Raji (cell line): Measurements from ENCODE around the gene WDR43.

Experiments used
- POLR2A ChIP-seq: IDR thresholded peaks from 2 replicates; pipeline ENCODE4 v1.6.1; 2011; ENCODE audit warnings: low read depth, low read length, control low read depth; ENCODE audit not compliant: insufficient read depth

The WDR43 gene

DNA sequence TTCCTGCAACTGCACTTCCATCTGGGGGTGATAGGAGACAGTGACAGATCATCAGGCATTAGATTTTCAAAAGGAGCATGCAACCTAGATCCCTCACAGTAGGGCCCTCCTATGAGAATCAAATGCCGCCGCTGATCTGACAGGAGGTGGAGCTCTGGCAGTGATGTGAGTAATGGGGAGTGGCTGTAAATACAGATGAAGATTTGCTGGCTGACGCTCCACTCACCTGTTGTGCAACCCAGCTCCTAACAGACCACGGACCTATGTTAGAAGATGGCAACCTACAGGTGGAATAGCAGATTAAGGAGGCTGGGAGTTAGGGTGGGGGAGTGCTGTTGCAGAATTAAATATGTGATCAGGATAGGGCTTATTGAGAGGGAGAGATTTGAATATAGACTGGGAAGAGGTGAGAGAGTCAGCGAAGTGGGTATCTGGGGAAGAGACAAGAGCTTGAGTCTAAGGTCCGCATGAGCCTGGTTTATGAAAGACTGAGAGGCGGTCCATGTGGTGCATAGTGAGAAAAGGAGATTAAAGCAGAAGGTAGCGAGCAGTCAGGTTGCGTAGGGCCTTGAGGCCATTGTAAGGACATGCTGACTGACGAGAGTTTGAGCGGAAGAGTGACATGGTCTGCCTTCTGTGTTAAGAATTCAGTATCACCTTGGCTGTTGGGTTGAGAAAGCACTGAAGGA, 55.3 kb downstream of the WDR43 start:
- no peak for TF ChIP-seq POLR2A

GRCh38 chr2:28950941-28951630, 56.6 kb downstream of the WDR43 start:
- no peak for TF ChIP-seq POLR2A

DNA sequence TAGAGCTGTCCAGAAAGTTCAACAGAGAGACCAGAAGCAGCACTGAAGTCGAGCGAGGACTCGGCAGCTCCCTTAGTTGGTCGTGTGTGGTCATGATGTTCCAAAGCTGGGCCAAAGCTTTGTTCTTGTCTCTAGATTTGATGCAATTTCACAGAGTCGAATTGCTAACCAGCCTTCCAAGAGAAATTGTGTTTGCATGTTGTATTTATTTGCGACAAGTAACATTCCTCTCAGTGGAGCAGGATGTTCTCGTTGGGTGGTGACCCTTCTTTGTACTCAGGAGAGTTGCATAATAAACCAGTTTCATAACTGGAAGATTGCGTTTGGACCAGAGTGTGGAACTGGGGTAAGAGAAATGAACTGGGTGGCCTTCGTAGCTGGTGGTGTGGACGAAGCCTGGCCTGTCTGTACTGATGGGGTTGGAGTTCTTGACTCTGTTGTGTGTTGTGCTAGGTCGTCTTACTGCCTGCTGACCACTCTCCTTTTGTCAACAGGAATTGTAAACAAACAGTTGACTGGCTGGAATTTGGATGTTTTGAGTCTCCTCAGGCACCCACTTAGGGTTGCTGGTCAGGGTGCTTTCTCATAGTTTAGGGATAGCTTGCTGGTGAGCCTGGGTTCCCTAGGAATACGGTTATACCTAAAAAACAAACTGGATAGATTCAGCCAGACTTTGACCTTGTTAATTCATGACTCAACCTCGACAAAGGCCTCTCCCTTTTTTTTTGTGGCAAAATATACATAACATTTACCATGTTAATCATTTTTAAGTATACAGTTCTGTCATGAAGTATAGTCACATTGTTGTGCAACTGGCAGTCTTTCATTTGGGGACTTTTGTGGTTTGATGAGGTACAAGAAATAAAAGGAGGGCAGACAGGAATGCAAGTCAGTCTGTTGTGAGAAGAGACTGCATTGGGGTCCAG, 57.7 kb downstream of the WDR43 start:
- no peak for TF ChIP-seq POLR2A

DNA sequence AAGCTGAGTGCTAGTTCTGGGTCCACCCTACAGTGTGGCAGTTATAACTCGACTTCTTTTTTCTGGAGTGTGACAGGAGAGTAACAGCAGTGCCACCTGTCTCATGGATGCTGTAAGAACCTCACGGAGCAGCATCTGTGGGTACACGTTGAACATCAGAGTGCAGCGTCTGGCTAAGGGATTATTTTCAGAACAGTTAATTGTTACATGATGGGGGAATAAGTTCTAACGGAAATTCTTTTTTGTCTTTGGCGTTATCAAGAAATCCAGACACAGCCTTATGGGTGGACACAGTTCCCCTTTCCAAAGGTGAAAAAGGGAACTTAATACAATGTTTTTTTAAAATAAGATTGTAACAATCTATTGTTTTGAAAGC, 58.4 kb downstream of the WDR43 start:
- TF ChIP-seq POLR2A: no peak

- TF ChIP-seq POLR2A: no peak
These were observed 61.0 kb downstream of the WDR43 start for GRCh38 chr2:28955467-28955866.

- TF ChIP-seq POLR2A: no peak
These were observed 62.0 kb downstream of the WDR43 start for GRCh38 chr2:28956415-28956826.

DNA sequence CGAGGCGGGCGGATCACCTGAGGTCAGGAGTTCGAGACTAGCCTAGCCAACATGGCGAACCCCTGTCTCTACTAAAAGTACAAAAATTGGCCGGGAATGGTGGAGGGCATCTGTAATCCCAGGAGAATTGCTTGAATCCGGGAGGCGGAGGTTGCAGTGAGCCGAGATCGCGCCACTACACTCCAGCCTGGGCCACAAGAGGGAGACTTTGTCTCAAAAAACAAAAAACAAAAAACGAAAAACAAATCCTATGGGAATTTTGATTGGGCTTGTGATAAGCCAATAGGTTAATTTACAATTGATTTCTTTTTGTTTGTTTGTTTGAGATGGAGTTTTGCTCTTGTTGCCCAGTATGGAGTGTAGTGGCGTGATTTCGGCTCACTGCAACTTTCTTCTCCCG, 62.4 kb downstream of the WDR43 start:
- TF ChIP-seq POLR2A: no peak

DNA sequence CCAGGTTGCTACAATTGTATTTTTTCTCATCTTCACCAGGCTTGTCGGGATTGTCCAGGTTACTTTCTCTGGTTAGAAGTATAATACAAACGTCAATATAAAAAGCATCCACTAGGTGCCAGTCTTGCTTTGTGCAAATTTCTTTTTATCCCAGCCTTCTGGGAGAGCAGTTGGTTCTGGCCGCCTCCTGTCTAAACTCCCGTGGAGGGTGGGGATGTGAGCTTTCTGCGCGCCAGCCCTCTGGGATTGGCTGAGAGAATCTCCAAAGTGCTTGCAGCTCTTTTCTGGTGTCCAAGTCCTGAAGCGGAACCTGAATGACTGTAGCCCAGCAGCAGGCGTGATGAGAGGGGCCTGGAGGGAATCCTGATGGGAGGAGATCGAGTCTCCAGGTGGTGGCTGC, 64.2 kb downstream of the WDR43 start:
- TF ChIP-seq POLR2A: no peak

- TF ChIP-seq POLR2A: no peak
These were observed 65.9 kb downstream of the WDR43 start for GRCh38 chr2:28960401-28960800.

- no peak for TF ChIP-seq POLR2A
These were observed 68.0 kb downstream of the WDR43 start for GRCh38 chr2:28962505-28962904.

DNA sequence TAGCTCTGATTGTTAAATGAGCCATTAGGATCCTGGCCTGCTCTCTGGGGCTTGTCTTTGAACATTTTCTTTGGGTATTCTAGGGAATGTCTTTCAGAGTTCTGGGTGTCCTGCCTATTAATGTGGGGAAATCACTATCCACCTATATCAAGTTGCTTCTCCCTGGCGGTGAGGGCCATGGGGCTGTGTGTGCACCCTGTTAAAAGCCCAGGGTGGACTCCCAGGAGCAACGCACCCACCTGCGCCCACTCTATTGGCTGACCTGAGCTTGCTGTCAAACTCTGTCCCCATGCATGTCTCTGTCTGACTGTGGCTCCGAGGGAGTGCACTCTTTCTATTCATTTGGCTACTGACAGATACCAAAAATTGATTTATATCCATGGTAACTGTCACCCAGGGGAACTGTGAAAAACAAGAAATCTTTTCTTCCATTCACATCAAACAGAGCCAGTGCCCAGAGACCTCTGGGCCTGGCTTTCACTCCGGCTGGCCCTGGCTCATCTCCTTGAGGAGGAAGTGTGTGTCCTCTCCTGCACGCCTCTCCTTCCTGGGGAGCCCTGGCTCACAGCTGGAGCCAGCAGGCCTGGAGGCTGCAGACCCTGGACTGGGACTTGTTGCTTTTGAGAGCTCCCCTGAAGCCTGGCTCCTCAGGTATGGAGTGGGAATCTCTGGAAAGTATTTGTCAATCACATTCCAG, 76.1 kb downstream of the WDR43 start:
- TF ChIP-seq POLR2A: no peak

GRCh38 chr2:28972778-28973335, 78.4 kb downstream of the WDR43 start:
- no peak for TF ChIP-seq POLR2A

GRCh38 chr2:28974252-28974651, 79.8 kb downstream of the WDR43 start:
- no peak for TF ChIP-seq POLR2A

- no peak for TF ChIP-seq POLR2A
These were observed 81.2 kb downstream of the WDR43 start for GRCh38 chr2:28975671-28976070.

- no peak for TF ChIP-seq POLR2A
These were observed 82.1 kb downstream of the WDR43 start for GRCh38 chr2:28976584-28976983.
